ENCODE data around the gene GPRIN2. TPM values are rescaled to one million over a fixed set of nuclear protein-coding genes. Genes with fewer than 3 reads are reported as not detected.

The GPRIN2 gene
- total RNA-seq, 1 experiment from 2014 or later: not detected

- Histone ChIP-seq H3K4me1 (ENCODE audit: insufficient read depth, low read length, poor library complexity, severe bottlenecking) (no peaks in the 10 kb centered on the region), H3K36me3 (ENCODE audit: insufficient read depth, low read length, poor library complexity, severe bottlenecking) (no peaks in the 10 kb centered on the region), H3K4me3 (ENCODE audit: low read depth, low read length, poor library complexity, severe bottlenecking) (no peak overlapping the region), H3K27me3 (replicated peaks; ENCODE audit: insufficient read depth, low read depth, low read length, poor library complexity) (peaks cover 15% of the 10 kb centered on the region), H3K9me3 (ENCODE audit: low read depth, low read length, poor library complexity, severe bottlenecking) (no peaks in the 10 kb centered on the region), H3K27ac (ENCODE audit: low read depth, low read length, poor library complexity, severe bottlenecking) (no peak overlapping the region)
- no TSS peak for BruUV-seq (replicated peaks)
- DNase-seq (ENCODE audit: low spot score): no peak
- intact Hi-C loops (cut with micrococcal nuclease; ENCODE audit: unreplicated experiment): no loop called here
- POLR2A ChIA-PET (ENCODE audit: low non-redundant PET): no interaction called here
- CTCF ChIA-PET: no interaction called here
- TF ChIP-seq EZH2 (IDR thresholded peaks at IDR 0.05; ENCODE audit: borderline replicate concordance, low read depth, low read length, poor library complexity, severe bottlenecking): no peak
- no peak for TF ChIP-seq CTCF (conservative IDR thresholded peaks at IDR 0.05; ENCODE audit: low read depth, low read length)
These were observed 16.7 kb downstream of the GPRIN2 start for GRCh38 chr10:46539596-46540411.

GRCh38 chr10:46538717-46539426, 17.6 kb downstream of the GPRIN2 start:
- DNase-seq (ENCODE audit: low spot score): no peak
- Histone ChIP-seq H3K4me1 (ENCODE audit: insufficient read depth, low read length, poor library complexity, severe bottlenecking) (no peaks in the 10 kb centered on the region), H3K9me3 (ENCODE audit: low read depth, low read length, poor library complexity, severe bottlenecking) (no peaks in the 10 kb centered on the region), H3K4me3 (ENCODE audit: low read depth, low read length, poor library complexity, severe bottlenecking) (no peak overlapping the region), H3K36me3 (ENCODE audit: insufficient read depth, low read length, poor library complexity, severe bottlenecking) (no peaks in the 10 kb centered on the region), H3K27ac (ENCODE audit: low read depth, low read length, poor library complexity, severe bottlenecking) (no peak overlapping the region), H3K27me3 (replicated peaks; ENCODE audit: insufficient read depth, low read depth, low read length, poor library complexity) (peaks cover 15% of the 10 kb centered on the region)
- intact Hi-C loops (cut with micrococcal nuclease; ENCODE audit: unreplicated experiment): no loop called here
- no peak for TF ChIP-seq EZH2 (IDR thresholded peaks at IDR 0.05; ENCODE audit: borderline replicate concordance, low read depth, low read length, poor library complexity, severe bottlenecking)
- no peak for TF ChIP-seq CTCF (conservative IDR thresholded peaks at IDR 0.05; ENCODE audit: low read depth, low read length)
- BruUV-seq (replicated peaks): no TSS peak
- ChIA-PET POLR2A (ENCODE audit: low non-redundant PET) (no interaction called here), CTCF (interaction anchor here (0.6 kb wide), 1 partner anchor 837 kb away, joined by 3 read pairs; no protein-coding TSS in a partner anchor)

GRCh38 chr10:46538155-46538554, 18.3 kb downstream of the GPRIN2 start:
- H3K27me3 ChIP-seq (replicated peaks; ENCODE audit: insufficient read depth, low read depth, low read length, poor library complexity): peaks cover 15% of the 10 kb centered on the region
- no peaks in the 10 kb centered on the region for H3K36me3 ChIP-seq (ENCODE audit: insufficient read depth, low read length, poor library complexity, severe bottlenecking)
- TF ChIP-seq CTCF (conservative IDR thresholded peaks at IDR 0.05; ENCODE audit: low read depth, low read length): no peak
- no peak for TF ChIP-seq EZH2 (IDR thresholded peaks at IDR 0.05; ENCODE audit: borderline replicate concordance, low read depth, low read length, poor library complexity, severe bottlenecking)
- no peak overlapping the region for H3K4me3 ChIP-seq (ENCODE audit: low read depth, low read length, poor library complexity, severe bottlenecking)
- intact Hi-C loops (cut with micrococcal nuclease; ENCODE audit: unreplicated experiment): no loop called here
- ChIA-PET POLR2A (ENCODE audit: low non-redundant PET) (no interaction called here), CTCF (no interaction called here)
- H3K27ac ChIP-seq (ENCODE audit: low read depth, low read length, poor library complexity, severe bottlenecking): no peak overlapping the region
- no TSS peak for BruUV-seq (replicated peaks)
- H3K4me1 ChIP-seq (ENCODE audit: insufficient read depth, low read length, poor library complexity, severe bottlenecking): no peaks in the 10 kb centered on the region
- no peaks in the 10 kb centered on the region for H3K9me3 ChIP-seq (ENCODE audit: low read depth, low read length, poor library complexity, severe bottlenecking)
- DNase-seq (ENCODE audit: low spot score): no peak
